K562 (cell line): ENCODE measurements around the gene NR5A2. TPM values are rescaled to one million over a fixed set of nuclear protein-coding genes. Genes with fewer than 3 reads are reported as not detected.

Source experiments
- BRD9 ChIP-seq: fragments of 450-650 bp; IDR thresholded peaks from 2 replicates; pipeline ENCODE4 v1.6.1; 2018; ENCODE audit warnings: low read depth; ENCODE audit not compliant: partially characterized antibody
- CAMTA2 ChIP-seq: fragments of 250-450 bp; sonication (Bioruptor Pico); conservative IDR thresholded peaks from 2 replicates; pipeline ENCODE4 v1.5.1; 2022
- ETV5 ChIP-seq: sonication (generic); formaldehyde crosslinking; IDR thresholded peaks from 2 replicates; pipeline ENCODE4 v1.4.0; 2020; ENCODE audit warnings: low read depth, mild to moderate bottlenecking, missing genetic modification reagents
- LEF1 ChIP-seq: fragments of 450-650 bp; IDR thresholded peaks from 2 replicates; pipeline ENCODE4 v1.6.1; 2016; ENCODE audit warnings: mild to moderate bottlenecking
- NCOA4 ChIP-seq: fragments of 450-650 bp; IDR thresholded peaks from 2 replicates; pipeline ENCODE4 v1.6.1; 2018; ENCODE audit warnings: mild to moderate bottlenecking; ENCODE audit not compliant: partially characterized antibody
- NR2F6 ChIP-seq: fragments of 450-650 bp; formaldehyde crosslinking; IDR thresholded peaks from 2 replicates; pipeline ENCODE4 v1.4.0; 2020; ENCODE audit warnings: mild to moderate bottlenecking
- OTX1 ChIP-seq: fragments of 450-650 bp; formaldehyde crosslinking; IDR thresholded peaks from 2 replicates; pipeline ENCODE4 v1.4.0; 2022; ENCODE audit warnings: mild to moderate bottlenecking
- PCBP1 ChIP-seq: fragments of 200-400 bp; formaldehyde crosslinking; IDR thresholded peaks from 2 replicates; pipeline ENCODE4 v1.6.1; 2018; ENCODE audit warnings: mild to moderate bottlenecking, low read depth, low read length; ENCODE audit not compliant: poor library complexity, severe bottlenecking
- POLR2B ChIP-seq: fragments of 450-650 bp; IDR thresholded peaks from 2 replicates; pipeline ENCODE4 v1.6.1; 2018; ENCODE audit warnings: low read depth; ENCODE audit not compliant: partially characterized antibody
- PRPF4 ChIP-seq: fragments of 200-400 bp; formaldehyde crosslinking; IDR thresholded peaks from one replicate; pipeline ENCODE4 v1.6.1; 2017; ENCODE audit warnings: low read length, low read depth, mild to moderate bottlenecking; ENCODE audit not compliant: insufficient read depth, poor library complexity, severe bottlenecking
- SAFB2 ChIP-seq: fragments of 200-400 bp; formaldehyde crosslinking; IDR thresholded peaks from 2 replicates; pipeline ENCODE4 v1.6.1; 2018; ENCODE audit warnings: borderline replicate concordance, low read length, low read depth, moderate library complexity; ENCODE audit not compliant: severe bottlenecking
- SMC3 ChIP-seq: conservative IDR thresholded peaks from 2 replicates; pipeline ENCODE4 v1.6.1; 2011; ENCODE audit warnings: low read depth, low read length, improper control_type of control experiment; ENCODE audit not compliant: insufficient read depth
- STAT5B ChIP-seq: fragments of 250-450 bp; sonication (Bioruptor Pico); IDR thresholded peaks from 2 replicates; pipeline ENCODE4 v1.8.0; 2021; ENCODE audit warnings: mild to moderate bottlenecking, inconsistent platforms
- WHSC1 ChIP-seq: IDR thresholded peaks from one replicate; pipeline ENCODE4 v1.6.1; 2012; ENCODE audit warnings: low read length, control low read depth, inconsistent platforms
- ZBED1 ChIP-seq: IDR thresholded peaks from 2 replicates; pipeline ENCODE4 v1.6.1; 2014
- ZFPM2 ChIP-seq: fragments of 250-450 bp; sonication (Bioruptor Pico); IDR thresholded peaks from 2 replicates; pipeline ENCODE4 v1.5.1; 2022; ENCODE audit warnings: mild to moderate bottlenecking
- ZNF12 ChIP-seq: sonication (generic); formaldehyde crosslinking; IDR thresholded peaks from 2 replicates; pipeline ENCODE4 v1.4.0; 2020; ENCODE audit warnings: mild to moderate bottlenecking, missing genetic modification reagents
- ZNF766 ChIP-seq: fragments of 200-800 bp; sonication (Bioruptor generic); conservative IDR thresholded peaks from 2 replicates; pipeline ENCODE4 v1.6.1; 2016; ENCODE audit warnings: missing genetic modification characterization, missing compliant biosample characterization
- ZSCAN29 ChIP-seq: fragments of 450-650 bp; IDR thresholded peaks from 2 replicates; pipeline ENCODE4 v1.6.1; 2017
- polyA plus RNA-seq, 8 experiments: library from polyadenylated mRNA; depleted of rRNA in 4 of 8; stranded (reverse) in 5 of 8; unstranded in 3 of 8; fragments of >200 nt; fragmentation: Nextera tagmentation in 2 of 8; fragmentation: Illumina TruSeq in 1 of 8; extraction: Ambion mirVana in 2 of 8; extraction: Trizol in 1 of 8; gene quantifications; 2 replicates each; pipeline versions ENCODE4 v1.2.1 to v1.2.3, GENCODE V29; 2011 to 2014; ENCODE audit warnings: inconsistent platforms in 1 of 8, missing spikeins in 1 of 8
- total RNA-seq, 7 experiments: library from RNA; depleted of rRNA in 6 of 7; stranded (reverse); fragments of >200 nt in 6 of 7; fragmentation: Illumina TruSeq in 2 of 7; extraction: Trizol in 2 of 7; gene quantifications; 2 replicates each; pipeline versions ENCODE4 v1.2.1 to v1.2.3, GENCODE V29; 2011 to 2021; ENCODE audit warnings: low replicate concordance in 1 of 7
- TF ChIP-seq, protein P1 (sequence below): sonication (generic); formaldehyde crosslinking; IDR thresholded peaks from 2 replicates; pipeline ENCODE4 v1.8.1; 2023; ENCODE audit warnings: mild to moderate bottlenecking, missing genetic modification reagents
- TF ChIP-seq, protein P2 (sequence below): fragments of 200-800 bp; sonication (Bioruptor generic); IDR thresholded peaks from 2 replicates; pipeline ENCODE4 v1.6.1; 2017; ENCODE audit warnings: missing genetic modification characterization, missing compliant biosample characterization
- TF ChIP-seq, protein P3 (sequence below), 3 experiments: fragments of 200-800 bp in 1 of 3; sonication (Bioruptor generic) in 1 of 3; sonication (generic) in 1 of 3; formaldehyde crosslinking in 1 of 3; IDR thresholded peaks; 2 replicates each; pipeline versions ENCODE4 v1.6.1 to v1.8.0; 2016 to 2022; ENCODE audit warnings: mild to moderate bottlenecking in 2 of 3, missing compliant biosample characterization in 2 of 3, missing genetic modification characterization in 2 of 3, missing genetic modification reagents in 1 of 3
- TF ChIP-seq, protein P4 (sequence below): fragments of 450-650 bp; formaldehyde crosslinking; IDR thresholded peaks from 2 replicates; pipeline ENCODE4 v1.4.0; 2020; ENCODE audit warnings: mild to moderate bottlenecking, mixed read lengths

NR5A2 gene
- total and polyA plus RNA-seq, 9 of the 15 experiments (the other 6 are each of a cell fraction or from before 2014, with no cell fraction given), result 0.13 to 0.40 (median 0.29) TPM

DNA sequence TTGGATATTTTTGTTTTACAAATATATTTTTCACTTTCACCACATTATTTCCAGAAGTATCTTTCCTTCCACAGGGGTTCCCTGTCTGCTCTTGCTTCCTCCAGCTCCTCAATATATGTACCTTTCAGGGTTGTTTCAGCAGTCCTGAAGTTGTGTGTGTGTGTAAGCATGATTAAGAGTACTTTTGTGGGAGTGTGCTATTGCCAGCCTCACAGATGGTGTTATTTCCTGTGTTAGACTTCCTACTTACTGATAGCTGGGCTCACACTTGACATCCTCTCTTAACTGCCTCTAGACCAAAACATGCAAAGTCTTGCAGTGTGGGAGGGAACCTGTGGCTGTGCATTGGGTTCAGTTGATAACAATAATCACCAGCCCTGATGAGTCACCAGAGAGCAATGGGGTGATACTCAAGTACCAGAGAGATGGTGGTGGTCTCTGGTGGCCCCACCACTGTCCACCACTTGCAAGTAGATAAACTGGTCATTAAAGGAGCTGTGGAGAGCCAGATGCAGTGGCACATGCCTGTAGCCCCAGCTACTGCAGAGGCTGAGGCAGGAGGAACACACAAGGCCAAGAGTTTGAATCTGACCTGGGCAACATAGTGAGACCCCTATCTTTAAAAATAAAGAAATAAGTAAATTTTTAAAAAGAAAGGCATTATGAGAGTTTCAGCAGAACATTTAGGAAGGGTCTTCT lies 126.7 kb downstream of the NR5A2 start (continued):
- TF ChIP-seq, protein P1, sequence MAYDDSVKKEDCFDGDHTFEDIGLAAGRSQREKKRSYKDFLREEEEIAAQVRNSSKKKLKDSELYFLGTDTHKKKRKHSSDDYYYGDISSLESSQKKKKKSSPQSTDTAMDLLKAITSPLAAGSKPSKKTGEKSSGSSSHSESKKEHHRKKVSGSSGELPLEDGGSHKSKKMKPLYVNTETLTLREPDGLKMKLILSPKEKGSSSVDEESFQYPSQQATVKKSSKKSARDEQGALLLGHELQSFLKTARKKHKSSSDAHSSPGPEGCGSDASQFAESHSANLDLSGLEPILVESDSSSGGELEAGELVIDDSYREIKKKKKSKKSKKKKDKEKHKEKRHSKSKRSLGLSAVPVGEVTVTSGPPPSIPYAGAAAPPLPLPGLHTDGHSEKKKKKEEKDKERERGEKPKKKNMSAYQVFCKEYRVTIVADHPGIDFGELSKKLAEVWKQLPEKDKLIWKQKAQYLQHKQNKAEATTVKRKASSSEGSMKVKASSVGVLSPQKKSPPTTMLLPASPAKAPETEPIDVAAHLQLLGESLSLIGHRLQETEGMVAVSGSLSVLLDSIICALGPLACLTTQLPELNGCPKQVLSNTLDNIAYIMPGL (CRISPR knock-in tag), result no peak
- TF ChIP-seq CAMTA2 (CRISPR knock-in tag), result no peak
- TF ChIP-seq ZNF12, result no peak
- TF ChIP-seq, protein P2, sequence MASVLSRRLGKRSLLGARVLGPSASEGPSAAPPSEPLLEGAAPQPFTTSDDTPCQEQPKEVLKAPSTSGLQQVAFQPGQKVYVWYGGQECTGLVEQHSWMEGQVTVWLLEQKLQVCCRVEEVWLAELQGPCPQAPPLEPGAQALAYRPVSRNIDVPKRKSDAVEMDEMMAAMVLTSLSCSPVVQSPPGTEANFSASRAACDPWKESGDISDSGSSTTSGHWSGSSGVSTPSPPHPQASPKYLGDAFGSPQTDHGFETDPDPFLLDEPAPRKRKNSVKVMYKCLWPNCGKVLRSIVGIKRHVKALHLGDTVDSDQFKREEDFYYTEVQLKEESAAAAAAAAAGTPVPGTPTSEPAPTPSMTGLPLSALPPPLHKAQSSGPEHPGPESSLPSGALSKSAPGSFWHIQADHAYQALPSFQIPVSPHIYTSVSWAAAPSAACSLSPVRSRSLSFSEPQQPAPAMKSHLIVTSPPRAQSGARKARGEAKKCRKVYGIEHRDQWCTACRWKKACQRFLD (CRISPR knock-in tag), result peak; percentile 98
- TF ChIP-seq POLR2B, result no peak
- TF ChIP-seq NCOA4, result no peak
- peak; percentile 73 for TF ChIP-seq BRD9
- peak; percentile 88 for TF ChIP-seq LEF1
- no peak for TF ChIP-seq SAFB2
- peak; percentile 58; the same call in 1 of the 2 replicates for TF ChIP-seq ZBED1
- no peak for TF ChIP-seq STAT5B (CRISPR knock-in tag)
- no peak for TF ChIP-seq NR2F6
- TF ChIP-seq, protein P3, sequence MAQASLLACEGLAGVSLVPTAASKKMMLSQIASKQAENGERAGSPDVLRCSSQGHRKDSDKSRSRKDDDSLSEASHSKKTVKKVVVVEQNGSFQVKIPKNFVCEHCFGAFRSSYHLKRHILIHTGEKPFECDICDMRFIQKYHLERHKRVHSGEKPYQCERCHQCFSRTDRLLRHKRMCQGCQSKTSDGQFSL (CRISPR knock-in tag; IDR thresholded peaks at IDR 0.05), result no peak
- TF ChIP-seq, protein P3 (tag; IDR thresholded peaks at IDR 0.05), result no peak
- TF ChIP-seq PCBP1, result no peak
- peak; percentile 94 for TF ChIP-seq ETV5 (CRISPR knock-in tag)
- TF ChIP-seq OTX1, result peak; percentile 83; the same call in 1 of the 2 replicates
- TF ChIP-seq ZNF766, result peak; percentile 95
- TF ChIP-seq, protein P4, sequence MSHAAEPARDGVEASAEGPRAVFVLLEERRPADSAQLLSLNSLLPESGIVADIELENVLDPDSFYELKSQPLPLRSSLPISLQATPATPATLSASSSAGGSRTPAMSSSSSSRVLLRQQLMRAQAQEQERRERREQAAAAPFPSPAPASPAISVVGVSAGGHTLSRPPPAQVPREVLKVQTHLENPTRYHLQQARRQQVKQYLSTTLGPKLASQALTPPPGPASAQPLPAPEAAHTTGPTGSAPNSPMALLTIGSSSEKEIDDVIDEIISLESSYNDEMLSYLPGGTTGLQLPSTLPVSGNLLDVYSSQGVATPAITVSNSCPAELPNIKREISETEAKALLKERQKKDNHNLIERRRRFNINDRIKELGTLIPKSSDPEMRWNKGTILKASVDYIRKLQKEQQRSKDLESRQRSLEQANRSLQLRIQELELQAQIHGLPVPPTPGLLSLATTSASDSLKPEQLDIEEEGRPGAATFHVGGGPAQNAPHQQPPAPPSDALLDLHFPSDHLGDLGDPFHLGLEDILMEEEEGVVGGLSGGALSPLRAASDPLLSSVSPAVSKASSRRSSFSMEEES (CRISPR knock-in tag), result no peak
- no peak for TF ChIP-seq PRPF4
- TF ChIP-seq ZSCAN29, result no peak
- no peak for TF ChIP-seq ZFPM2 (CRISPR knock-in tag)
- TF ChIP-seq SMC3, result no peak
- TF ChIP-seq WHSC1, result no peak
